Tibial artery (tissue), 4 donors: Measurements from ENCODE around the gene OR5AC2.

Experiments
- DNase-seq, 2 donors: peaks; one replicate each; pipeline ENCODE4 v3.0.0-alpha.2; 2019
- H3K27ac ChIP-seq, 2 donors: fragments of 200-600 bp; sonication (generic) in 1 of 2; 1 replicate in 1 of 2; 2 replicates in 1 of 2; pipeline ENCODE4 v1.5.1; 2018 to 2019; ENCODE audit warnings: mild to moderate bottlenecking in 1 of 2
- H3K27me3 ChIP-seq, 2 donors: fragments of 200-600 bp; sonication (generic) in 1 of 2; one replicate each; pipeline versions ENCODE4 v1.5.1 to v1.6.0; 2016 to 2019
- H3K36me3 ChIP-seq, 3 donors: fragments of 200-600 bp; sonication (generic) in 2 of 3; one replicate each; pipeline ENCODE4 v1.5.1; 2016 to 2019; ENCODE audit warnings: mild to moderate bottlenecking in 2 of 3
- H3K4me1 ChIP-seq, 4 donors: fragments of 200-600 bp; sonication (generic) in 2 of 4; 1 replicate in 3 of 4; 2 replicates in 1 of 4; pipeline ENCODE4 v1.5.1; 2016 to 2019
- H3K4me3 ChIP-seq, 2 donors: fragments of 200-600 bp; sonication (generic) in 1 of 2; 1 replicate in 1 of 2; 2 replicates in 1 of 2; pipeline ENCODE4 v1.5.1; 2018 to 2019; ENCODE audit warnings: mild to moderate bottlenecking in 2 of 2
- H3K9me3 ChIP-seq, 3 donors: fragments of 200-600 bp; sonication (generic) in 1 of 3; one replicate each; pipeline ENCODE4 v1.5.1; 2016 to 2019
- intact Hi-C: fragments of 100-400 bp; cut with DNase I; formaldehyde crosslinking; loops from one replicate; pipeline ENCODE4 v1.15.0; 2023; ENCODE audit warnings: low total_unique reads
- TF ChIP-seq, protein P1 (sequence below), 2 experiments: fragments of 200-600 bp in 1 of 2; fragments of 450-650 bp in 1 of 2; IDR thresholded peaks; one replicate each; pipeline ENCODE4 v1.5.1; 2017 to 2019; ENCODE audit warnings: antibody characterized with exemption in 2 of 2, mild to moderate bottlenecking in 1 of 2, moderate library complexity in 1 of 2

Gene OR5AC2

DNA sequence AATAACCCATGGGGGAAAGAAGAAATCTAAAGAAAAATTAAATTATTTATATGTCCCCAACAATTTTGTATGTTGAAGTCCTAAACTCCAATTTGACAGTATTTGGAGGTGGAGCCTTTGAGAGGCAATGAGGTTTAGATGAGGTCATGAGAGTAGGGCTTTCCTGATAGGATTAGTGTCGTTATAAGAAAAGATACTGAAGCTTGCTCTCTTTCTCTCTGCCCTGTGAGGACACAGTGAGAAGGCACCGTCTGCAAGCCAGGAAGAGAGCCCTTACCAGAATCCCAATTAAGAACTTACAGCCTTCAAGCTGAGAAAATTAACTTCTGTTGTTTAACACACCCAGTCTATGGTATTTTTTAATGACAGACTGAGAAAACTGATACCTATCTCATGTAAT lies 16.1 kb upstream of the OR5AC2 start:
- H3K27ac ChIP-seq = no peak overlapping the region
- H3K4me1 ChIP-seq = no peaks in the 10 kb centered on the region
- TF ChIP-seq, protein P1, sequence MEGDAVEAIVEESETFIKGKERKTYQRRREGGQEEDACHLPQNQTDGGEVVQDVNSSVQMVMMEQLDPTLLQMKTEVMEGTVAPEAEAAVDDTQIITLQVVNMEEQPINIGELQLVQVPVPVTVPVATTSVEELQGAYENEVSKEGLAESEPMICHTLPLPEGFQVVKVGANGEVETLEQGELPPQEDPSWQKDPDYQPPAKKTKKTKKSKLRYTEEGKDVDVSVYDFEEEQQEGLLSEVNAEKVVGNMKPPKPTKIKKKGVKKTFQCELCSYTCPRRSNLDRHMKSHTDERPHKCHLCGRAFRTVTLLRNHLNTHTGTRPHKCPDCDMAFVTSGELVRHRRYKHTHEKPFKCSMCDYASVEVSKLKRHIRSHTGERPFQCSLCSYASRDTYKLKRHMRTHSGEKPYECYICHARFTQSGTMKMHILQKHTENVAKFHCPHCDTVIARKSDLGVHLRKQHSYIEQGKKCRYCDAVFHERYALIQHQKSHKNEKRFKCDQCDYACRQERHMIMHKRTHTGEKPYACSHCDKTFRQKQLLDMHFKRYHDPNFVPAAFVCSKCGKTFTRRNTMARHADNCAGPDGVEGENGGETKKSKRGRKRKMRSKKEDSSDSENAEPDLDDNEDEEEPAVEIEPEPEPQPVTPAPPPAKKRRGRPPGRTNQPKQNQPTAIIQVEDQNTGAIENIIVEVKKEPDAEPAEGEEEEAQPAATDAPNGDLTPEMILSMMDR (IDR thresholded peaks at IDR 0.05) = no peak
- DNase-seq = no peak
- intact Hi-C loops = no loop called here
- H3K9me3 ChIP-seq = no peaks in the 10 kb centered on the region
- no peaks in the 10 kb centered on the region for H3K36me3 ChIP-seq
- H3K27me3 ChIP-seq = no peaks in the 10 kb centered on the region
- H3K4me3 ChIP-seq = no peak overlapping the region

DNA sequence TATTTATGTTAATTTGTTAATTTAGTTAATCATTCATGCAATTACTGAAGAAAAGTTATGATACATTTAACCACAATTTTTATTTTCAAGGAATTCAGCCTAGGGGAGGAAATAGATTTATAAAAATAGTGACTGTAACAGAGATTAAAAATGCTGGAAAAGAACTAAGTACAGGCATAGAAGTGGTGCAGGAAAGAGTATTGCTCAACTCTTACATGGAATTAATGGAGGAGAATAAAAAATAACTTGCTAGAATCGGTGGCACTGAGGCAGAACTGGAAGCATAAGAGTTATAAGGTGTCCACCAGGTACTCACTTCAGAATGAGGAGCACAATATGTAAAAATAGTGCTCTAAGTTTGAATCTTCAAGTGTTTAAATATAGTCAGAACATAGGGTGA lies 13.5 kb upstream of the OR5AC2 start:
- Histone ChIP-seq H3K27ac (no peak overlapping the region), H3K4me1 (no peaks in the 10 kb centered on the region), H3K27me3 (no peaks in the 10 kb centered on the region), H3K9me3 (no peaks in the 10 kb centered on the region), H3K4me3 (no peak overlapping the region), H3K36me3 (no peaks in the 10 kb centered on the region)
- no peak for DNase-seq
- TF ChIP-seq, protein P1 (IDR thresholded peaks at IDR 0.05) = no peak
- intact Hi-C loops = no loop called here

GRCh38 chr3:98095882-98096281 lies 8.9 kb downstream of the OR5AC2 start:
- TF ChIP-seq, protein P1 (IDR thresholded peaks at IDR 0.05) = no peak
- no peaks in the 10 kb centered on the region for H3K4me1 ChIP-seq
- intact Hi-C loops = no loop called here
- H3K9me3 ChIP-seq = no peaks in the 10 kb centered on the region
- H3K4me3 ChIP-seq = no peak overlapping the region
- no peaks in the 10 kb centered on the region for H3K27me3 ChIP-seq
- no peak for DNase-seq
- no peak overlapping the region for H3K27ac ChIP-seq
- H3K36me3 ChIP-seq = no peaks in the 10 kb centered on the region

GRCh38 chr3:98099848-98100247 lies 12.9 kb downstream of the OR5AC2 start:
- no peaks in the 10 kb centered on the region for H3K36me3 ChIP-seq
- H3K27ac ChIP-seq = no peak overlapping the region
- DNase-seq = no peak
- H3K9me3 ChIP-seq = no peaks in the 10 kb centered on the region
- intact Hi-C loops = no loop called here
- TF ChIP-seq, protein P1 (IDR thresholded peaks at IDR 0.05) = no peak
- H3K4me3 ChIP-seq = no peak overlapping the region
- no peaks in the 10 kb centered on the region for H3K27me3 ChIP-seq
- no peaks in the 10 kb centered on the region for H3K4me1 ChIP-seq

GRCh38 chr3:98108162-98108561 lies 21.2 kb downstream of the OR5AC2 start:
- Histone ChIP-seq H3K27ac (no peak overlapping the region), H3K36me3 (no peaks in the 10 kb centered on the region), H3K4me3 (no peak overlapping the region), H3K4me1 (no peaks in the 10 kb centered on the region), H3K9me3 (peaks cover 0 to 7% (median 0%) of the 10 kb centered on the region in 3 donors), H3K27me3 (no peaks in the 10 kb centered on the region)
- DNase-seq = no peak
- intact Hi-C loops = no loop called here
- TF ChIP-seq, protein P1 (IDR thresholded peaks at IDR 0.05) = no peak
